ENCODE data around the gene DGAT2. TPM values are rescaled to one million over a fixed set of nuclear protein-coding genes. Genes with fewer than 3 reads are reported as not detected.

The DGAT2 gene
- total RNA-seq, 1 experiment from 2014 or later: 75.8 TPM

DNA sequence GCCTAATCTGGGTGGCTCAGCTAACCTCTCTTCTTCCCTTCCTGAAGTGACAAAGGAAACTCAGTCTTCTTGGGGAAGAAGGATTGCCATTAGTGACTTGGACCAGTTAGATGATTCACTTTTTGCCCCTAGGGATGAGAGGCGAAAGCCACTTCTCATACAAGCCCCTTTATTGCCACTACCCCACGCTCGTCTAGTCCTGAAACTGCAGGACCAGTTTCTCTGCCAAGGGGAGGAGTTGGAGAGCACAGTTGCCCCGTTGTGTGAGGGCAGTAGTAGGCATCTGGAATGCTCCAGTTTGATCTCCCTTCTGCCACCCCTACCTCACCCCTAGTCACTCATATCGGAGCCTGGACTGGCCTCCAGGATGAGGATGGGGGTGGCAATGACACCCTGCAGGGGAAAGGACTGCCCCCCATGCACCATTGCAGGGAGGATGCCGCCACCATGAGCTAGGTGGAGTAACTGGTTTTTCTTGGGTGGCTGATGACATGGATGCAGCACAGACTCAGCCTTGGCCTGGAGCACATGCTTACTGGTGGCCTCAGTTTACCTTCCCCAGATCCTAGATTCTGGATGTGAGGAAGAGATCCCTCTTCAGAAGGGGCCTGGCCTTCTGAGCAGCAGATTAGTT is 32.3 kb downstream of the DGAT2 start:
- Histone ChIP-seq H3K36me3 (ENCODE audit: control insufficient read depth, insufficient read depth, low read length) (peaks cover 14% of the 10 kb centered on the region), H3K27me3 (replicated peaks; ENCODE audit: control insufficient read depth, insufficient read depth, low read length) (no peaks in the 10 kb centered on the region), H3K4me3 (ENCODE audit: low read depth, low read length) (no peak overlapping the region), H3K9me3 (no peaks in the 10 kb centered on the region), H3K4me1 (peaks cover 12% of the 10 kb centered on the region)
- Mint-ChIP-seq H3K4me3 (ENCODE audit: unreplicated experiment) (no peak overlapping the region), H3K4me1 (ENCODE audit: low read depth, unreplicated experiment) (peaks cover 7% of the 10 kb centered on the region), H3K36me3 (ENCODE audit: insufficient read depth, unreplicated experiment) (peaks cover 16% of the 10 kb centered on the region), H3K9me3 (ENCODE audit: unreplicated experiment) (no peaks in the 10 kb centered on the region), H3K27ac (ENCODE audit: unreplicated experiment) (no peak overlapping the region), H3K27me3 (ENCODE audit: insufficient read depth, unreplicated experiment) (no peaks in the 10 kb centered on the region)
- POLR2A ChIA-PET: no interaction called here
- intact Hi-C loops (cut with micrococcal nuclease; ENCODE audit: unreplicated experiment): no loop called here
- CTCF ChIA-PET: interaction anchor here (0.8 to 3.4 kb wide), 2 partner anchors 14 to 165 kb away, joined by 3 to 18 read pairs; no protein-coding TSS in a partner anchor
- TF ChIP-seq, protein P1, sequence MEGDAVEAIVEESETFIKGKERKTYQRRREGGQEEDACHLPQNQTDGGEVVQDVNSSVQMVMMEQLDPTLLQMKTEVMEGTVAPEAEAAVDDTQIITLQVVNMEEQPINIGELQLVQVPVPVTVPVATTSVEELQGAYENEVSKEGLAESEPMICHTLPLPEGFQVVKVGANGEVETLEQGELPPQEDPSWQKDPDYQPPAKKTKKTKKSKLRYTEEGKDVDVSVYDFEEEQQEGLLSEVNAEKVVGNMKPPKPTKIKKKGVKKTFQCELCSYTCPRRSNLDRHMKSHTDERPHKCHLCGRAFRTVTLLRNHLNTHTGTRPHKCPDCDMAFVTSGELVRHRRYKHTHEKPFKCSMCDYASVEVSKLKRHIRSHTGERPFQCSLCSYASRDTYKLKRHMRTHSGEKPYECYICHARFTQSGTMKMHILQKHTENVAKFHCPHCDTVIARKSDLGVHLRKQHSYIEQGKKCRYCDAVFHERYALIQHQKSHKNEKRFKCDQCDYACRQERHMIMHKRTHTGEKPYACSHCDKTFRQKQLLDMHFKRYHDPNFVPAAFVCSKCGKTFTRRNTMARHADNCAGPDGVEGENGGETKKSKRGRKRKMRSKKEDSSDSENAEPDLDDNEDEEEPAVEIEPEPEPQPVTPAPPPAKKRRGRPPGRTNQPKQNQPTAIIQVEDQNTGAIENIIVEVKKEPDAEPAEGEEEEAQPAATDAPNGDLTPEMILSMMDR (IDR thresholded peaks at IDR 0.05; ENCODE audit: insufficient read depth in 1 of 2, low read depth in 1 of 2, low read length in 1 of 2, severe bottlenecking in 1 of 2, unreplicated experiment in 1 of 2): no peak
- no peak for DNase-seq
- TSS peak; percentile 54 for BruUV-seq (replicated peaks)

DNA sequence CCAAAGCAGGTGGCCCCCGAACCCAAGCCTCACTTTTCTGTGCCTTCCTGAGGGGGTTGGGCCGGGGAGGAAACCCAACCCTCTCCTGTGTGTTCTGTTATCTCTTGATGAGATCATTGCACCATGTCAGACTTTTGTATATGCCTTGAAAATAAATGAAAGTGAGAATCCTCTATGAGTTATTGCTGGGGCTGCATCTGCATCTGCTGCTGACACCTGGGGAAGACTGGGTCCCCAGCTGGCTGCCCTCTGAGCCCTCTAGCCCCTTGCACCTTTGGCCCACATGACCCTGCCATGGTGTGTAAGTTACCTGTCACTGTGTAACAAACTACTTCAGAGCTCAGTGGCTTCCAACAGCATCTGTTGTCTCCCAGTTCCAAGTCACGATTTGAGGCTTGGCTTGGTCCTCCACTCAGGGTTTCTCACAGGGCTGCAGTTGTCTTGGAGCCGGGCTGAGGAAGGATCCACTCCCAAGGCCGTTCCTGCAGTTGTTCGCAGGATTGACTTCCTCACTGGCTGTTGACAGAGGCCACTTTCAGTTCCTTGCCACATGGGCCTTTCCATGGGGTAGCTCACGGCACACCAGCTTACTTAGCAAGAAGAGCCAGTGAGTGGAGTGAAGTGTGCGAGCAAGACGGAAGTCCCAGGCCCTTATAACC is 32.9 kb downstream of the DGAT2 start:
- ChIA-PET CTCF (interaction anchor here (0.8 to 3.4 kb wide), 3 partner anchors 15 to 166 kb away, joined by 3 to 27 read pairs (median 18); no protein-coding TSS in a partner anchor), POLR2A (no interaction called here)
- H3K27me3 ChIP-seq (replicated peaks; ENCODE audit: control insufficient read depth, insufficient read depth, low read length): no peaks in the 10 kb centered on the region
- Mint-ChIP-seq H3K27me3 (ENCODE audit: insufficient read depth, unreplicated experiment) (no peaks in the 10 kb centered on the region), H3K36me3 (ENCODE audit: insufficient read depth, unreplicated experiment) (peaks cover 16% of the 10 kb centered on the region), H3K9me3 (ENCODE audit: unreplicated experiment) (no peaks in the 10 kb centered on the region), H3K27ac (ENCODE audit: unreplicated experiment) (no peak overlapping the region), H3K4me3 (ENCODE audit: unreplicated experiment) (no peak overlapping the region), H3K4me1 (ENCODE audit: low read depth, unreplicated experiment) (peaks cover 7% of the 10 kb centered on the region)
- H3K4me1 ChIP-seq: peaks cover 8% of the 10 kb centered on the region
- BruUV-seq (replicated peaks): no TSS peak
- H3K36me3 ChIP-seq (ENCODE audit: control insufficient read depth, insufficient read depth, low read length): peaks cover 10% of the 10 kb centered on the region
- H3K4me3 ChIP-seq (ENCODE audit: low read depth, low read length): no peak overlapping the region
- DNase-seq: no peak
- TF ChIP-seq, protein P1 (IDR thresholded peaks at IDR 0.05; ENCODE audit: insufficient read depth in 1 of 2, low read depth in 1 of 2, low read length in 1 of 2, severe bottlenecking in 1 of 2, unreplicated experiment in 1 of 2): no peak
- no peaks in the 10 kb centered on the region for H3K9me3 ChIP-seq
- intact Hi-C loops (cut with micrococcal nuclease; ENCODE audit: unreplicated experiment): loop anchor here (2.0 kb wide), 1 partner anchor 33 kb away; the partner anchor contains the start of gene DGAT2

DNA sequence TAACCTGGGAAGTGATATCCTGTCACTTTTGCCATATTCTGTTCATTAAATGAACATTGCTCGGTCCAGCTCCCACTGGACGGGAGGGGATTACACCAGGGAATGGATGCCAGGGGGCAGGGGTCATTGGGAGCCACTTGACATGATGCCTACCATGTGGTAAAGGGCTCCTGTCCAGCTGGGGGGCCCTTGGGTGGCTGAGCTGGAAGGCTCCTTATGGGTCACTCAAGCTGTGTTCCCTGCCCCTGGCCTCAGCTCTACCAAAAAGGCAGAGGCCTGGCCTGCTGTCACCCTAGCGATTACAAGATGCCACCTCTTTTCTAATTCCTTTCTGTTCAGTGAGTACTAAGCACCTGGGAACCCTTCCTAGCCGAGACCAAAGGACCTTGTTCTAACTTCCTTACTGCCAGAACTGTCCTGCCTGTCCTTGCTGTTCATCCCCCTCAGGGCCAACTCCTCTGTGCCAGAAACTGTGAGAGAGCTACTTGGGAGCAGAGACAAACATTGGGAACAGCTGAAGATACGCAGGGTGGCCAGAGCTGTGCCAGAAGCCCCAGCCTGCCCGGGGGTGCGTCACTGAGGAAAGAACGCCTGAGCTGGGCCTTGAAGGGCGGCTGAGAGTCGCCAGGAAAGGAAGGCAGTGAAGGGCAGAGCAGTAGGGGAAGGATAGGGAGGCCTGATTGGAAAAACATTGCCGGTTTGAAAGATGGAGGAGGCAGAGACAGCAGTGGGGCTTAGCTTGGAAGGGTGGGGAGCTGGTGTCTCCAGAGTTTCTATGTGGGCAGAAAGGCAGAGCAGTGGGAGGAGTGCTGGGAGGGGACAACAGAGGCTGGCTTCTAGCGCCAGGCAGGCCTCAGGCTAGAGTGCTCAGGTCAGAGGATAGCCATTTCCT is 33.7 kb downstream of the DGAT2 start:
- CTCF ChIA-PET: interaction anchor here (1.2 to 3.4 kb wide), 7 partner anchors 16 to 204 kb away, joined by 4 to 27 read pairs (median 5); no protein-coding TSS in a partner anchor
- intact Hi-C loops (cut with micrococcal nuclease; ENCODE audit: unreplicated experiment): loop anchor here (2.0 kb wide), 1 partner anchor 33 kb away; the partner anchor contains the start of gene DGAT2
- H3K4me1 Mint-ChIP-seq (ENCODE audit: low read depth, unreplicated experiment): peaks cover 4% of the 10 kb centered on the region
- Histone ChIP-seq H3K9me3 (no peaks in the 10 kb centered on the region), H3K36me3 (ENCODE audit: control insufficient read depth, insufficient read depth, low read length) (peaks cover 10% of the 10 kb centered on the region), H3K4me1 (peaks cover 4% of the 10 kb centered on the region), H3K4me3 (ENCODE audit: low read depth, low read length) (no peak overlapping the region), H3K27me3 (replicated peaks; ENCODE audit: control insufficient read depth, insufficient read depth, low read length) (no peaks in the 10 kb centered on the region)
- no peak for DNase-seq
- POLR2A ChIA-PET: no interaction called here
- no peaks in the 10 kb centered on the region for H3K27me3 Mint-ChIP-seq (ENCODE audit: insufficient read depth, unreplicated experiment)
- no peak overlapping the region for H3K27ac Mint-ChIP-seq (ENCODE audit: unreplicated experiment)
- H3K4me3 Mint-ChIP-seq (ENCODE audit: unreplicated experiment): no peak overlapping the region
- H3K36me3 Mint-ChIP-seq (ENCODE audit: insufficient read depth, unreplicated experiment): peaks cover 16% of the 10 kb centered on the region
- BruUV-seq (replicated peaks): no TSS peak
- TF ChIP-seq, protein P1 (IDR thresholded peaks at IDR 0.05; ENCODE audit: insufficient read depth in 1 of 2, low read depth in 1 of 2, low read length in 1 of 2, severe bottlenecking in 1 of 2, unreplicated experiment in 1 of 2): no peak
- H3K9me3 Mint-ChIP-seq (ENCODE audit: unreplicated experiment): no peaks in the 10 kb centered on the region

Data from Caco-2 (cell line).